Prostate gland (tissue), 2 donors: ENCODE data around the gene ELK1.

Source experiments
- POLR2A ChIP-seq: fragments of 450-650 bp; IDR thresholded peaks from one replicate; pipeline ENCODE4 v1.6.1; 2016; ENCODE audit warnings: antibody characterized with exemption, mild to moderate bottlenecking
- TF ChIP-seq, protein P1 (sequence below), 4 experiments: fragments of 200-600 bp in 2 of 4; fragments of 450-650 bp in 2 of 4; sonication (generic) in 2 of 4; IDR thresholded peaks; 1 replicate in 3 of 4; 2 replicates in 1 of 4; pipeline ENCODE4 v1.5.1; 2016 to 2019; ENCODE audit warnings: antibody characterized with exemption in 4 of 4, mild to moderate bottlenecking in 2 of 4, moderate library complexity in 2 of 4

DNA sequence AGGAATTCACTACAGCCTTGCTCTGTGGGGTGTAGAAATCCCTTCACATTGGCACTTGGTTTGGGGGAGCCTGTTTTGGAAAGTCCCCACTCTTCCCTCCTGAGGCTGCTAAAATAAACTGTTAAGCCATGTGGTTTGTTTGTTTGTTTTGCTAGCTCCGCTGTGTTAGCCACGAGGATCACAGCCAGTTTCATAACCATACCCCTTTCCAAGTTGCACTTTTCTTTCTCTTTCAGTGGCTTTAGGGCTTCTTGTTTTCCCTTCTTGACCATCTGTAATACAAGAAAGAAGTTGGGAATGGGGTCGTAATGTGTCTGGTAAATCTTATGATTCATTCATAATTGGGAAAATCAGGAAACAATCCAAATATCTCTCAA is 33.5 kb upstream of the ELK1 start:
- no peak for TF ChIP-seq POLR2A
- TF ChIP-seq, protein P1, sequence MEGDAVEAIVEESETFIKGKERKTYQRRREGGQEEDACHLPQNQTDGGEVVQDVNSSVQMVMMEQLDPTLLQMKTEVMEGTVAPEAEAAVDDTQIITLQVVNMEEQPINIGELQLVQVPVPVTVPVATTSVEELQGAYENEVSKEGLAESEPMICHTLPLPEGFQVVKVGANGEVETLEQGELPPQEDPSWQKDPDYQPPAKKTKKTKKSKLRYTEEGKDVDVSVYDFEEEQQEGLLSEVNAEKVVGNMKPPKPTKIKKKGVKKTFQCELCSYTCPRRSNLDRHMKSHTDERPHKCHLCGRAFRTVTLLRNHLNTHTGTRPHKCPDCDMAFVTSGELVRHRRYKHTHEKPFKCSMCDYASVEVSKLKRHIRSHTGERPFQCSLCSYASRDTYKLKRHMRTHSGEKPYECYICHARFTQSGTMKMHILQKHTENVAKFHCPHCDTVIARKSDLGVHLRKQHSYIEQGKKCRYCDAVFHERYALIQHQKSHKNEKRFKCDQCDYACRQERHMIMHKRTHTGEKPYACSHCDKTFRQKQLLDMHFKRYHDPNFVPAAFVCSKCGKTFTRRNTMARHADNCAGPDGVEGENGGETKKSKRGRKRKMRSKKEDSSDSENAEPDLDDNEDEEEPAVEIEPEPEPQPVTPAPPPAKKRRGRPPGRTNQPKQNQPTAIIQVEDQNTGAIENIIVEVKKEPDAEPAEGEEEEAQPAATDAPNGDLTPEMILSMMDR (IDR thresholded peaks at IDR 0.05): no peak
